Ascending aorta (tissue), 2 donors: Measurements from ENCODE around the gene DERL2. TPM values are rescaled to one million over a fixed set of nuclear protein-coding genes. Genes with fewer than 3 reads are reported as not detected.

ENCODE experiments used
- DNase-seq, 2 donors: peaks; one replicate each; pipeline ENCODE4 v3.0.0-alpha.2; 2019; ENCODE audit warnings: low spot score in 2 of 2
- H3K27ac ChIP-seq, 2 donors: fragments of 200-600 bp; sonication (generic); one replicate each; pipeline ENCODE4 v1.5.1; 2016 to 2017; ENCODE audit warnings: mild to moderate bottlenecking in 1 of 2
- H3K27me3 ChIP-seq: fragments of 200-600 bp; sonication (generic); one replicate; pipeline ENCODE4 v1.5.1; 2017
- H3K36me3 ChIP-seq, 2 donors: fragments of 200-600 bp; sonication (generic); one replicate each; pipeline ENCODE4 v1.5.1; 2016
- H3K4me1 ChIP-seq, 2 donors: fragments of 200-600 bp; sonication (generic); one replicate each; pipeline ENCODE4 v1.5.1; 2016 to 2017; ENCODE audit warnings: mild to moderate bottlenecking in 1 of 2
- H3K4me3 ChIP-seq, 2 donors: fragments of 200-600 bp; sonication (generic); one replicate each; pipeline ENCODE4 v1.5.1; 2016 to 2017; ENCODE audit warnings: mild to moderate bottlenecking in 1 of 2
- H3K9me3 ChIP-seq, 2 donors: fragments of 200-600 bp; sonication (generic); one replicate each; pipeline ENCODE4 v1.5.1; 2016
- intact Hi-C: fragments of 100-400 bp; cut with DNase I; formaldehyde crosslinking; loops from one replicate; pipeline ENCODE4 v1.15.1; 2023
- total RNA-seq: library from RNA; depleted of rRNA; stranded (reverse); fragments of >200 nt; gene quantifications from one replicate; pipeline ENCODE4 v1.1.0, GENCODE V29; 2016
- TF ChIP-seq, protein P1 (sequence below), 3 experiments: fragments of 200-600 bp in 2 of 3; fragments of 450-650 bp in 1 of 3; sonication (generic) in 2 of 3; IDR thresholded peaks; one replicate each; pipeline ENCODE4 v1.5.1; 2016 to 2019; ENCODE audit warnings: antibody characterized with exemption in 3 of 3, mild to moderate bottlenecking in 1 of 3, moderate library complexity in 1 of 3

DERL2 gene
- total RNA-seq, 1 donor from 2014 or later = 7.5 TPM

DNA sequence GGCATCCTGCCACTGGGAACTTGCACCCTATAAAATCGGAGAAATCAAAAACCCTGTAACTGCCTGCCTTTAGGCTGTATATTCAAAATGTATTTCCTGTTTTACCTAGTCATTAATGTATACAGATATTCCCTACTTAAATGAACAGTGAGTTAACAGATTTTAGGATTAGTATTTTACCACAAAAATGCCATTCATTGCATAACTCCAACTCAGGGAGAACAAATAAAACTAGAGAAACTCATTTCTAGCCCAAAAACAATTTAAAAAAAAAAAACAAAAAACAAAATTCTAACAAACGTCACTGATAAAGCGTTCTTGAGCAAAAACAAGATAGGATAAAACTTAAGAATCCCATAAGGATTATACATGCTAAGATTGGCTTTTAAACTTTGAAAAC lies 13.5 kb downstream of the DERL2 start:
- no peak overlapping the region for H3K27ac ChIP-seq
- no peaks in the 10 kb centered on the region for H3K27me3 ChIP-seq
- no peak overlapping the region for H3K4me3 ChIP-seq
- TF ChIP-seq, protein P1, sequence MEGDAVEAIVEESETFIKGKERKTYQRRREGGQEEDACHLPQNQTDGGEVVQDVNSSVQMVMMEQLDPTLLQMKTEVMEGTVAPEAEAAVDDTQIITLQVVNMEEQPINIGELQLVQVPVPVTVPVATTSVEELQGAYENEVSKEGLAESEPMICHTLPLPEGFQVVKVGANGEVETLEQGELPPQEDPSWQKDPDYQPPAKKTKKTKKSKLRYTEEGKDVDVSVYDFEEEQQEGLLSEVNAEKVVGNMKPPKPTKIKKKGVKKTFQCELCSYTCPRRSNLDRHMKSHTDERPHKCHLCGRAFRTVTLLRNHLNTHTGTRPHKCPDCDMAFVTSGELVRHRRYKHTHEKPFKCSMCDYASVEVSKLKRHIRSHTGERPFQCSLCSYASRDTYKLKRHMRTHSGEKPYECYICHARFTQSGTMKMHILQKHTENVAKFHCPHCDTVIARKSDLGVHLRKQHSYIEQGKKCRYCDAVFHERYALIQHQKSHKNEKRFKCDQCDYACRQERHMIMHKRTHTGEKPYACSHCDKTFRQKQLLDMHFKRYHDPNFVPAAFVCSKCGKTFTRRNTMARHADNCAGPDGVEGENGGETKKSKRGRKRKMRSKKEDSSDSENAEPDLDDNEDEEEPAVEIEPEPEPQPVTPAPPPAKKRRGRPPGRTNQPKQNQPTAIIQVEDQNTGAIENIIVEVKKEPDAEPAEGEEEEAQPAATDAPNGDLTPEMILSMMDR (IDR thresholded peaks at IDR 0.05) = no peak
- peaks cover 45 to 52% of the 10 kb centered on the region in 2 donors for H3K36me3 ChIP-seq
- H3K9me3 ChIP-seq = no peaks in the 10 kb centered on the region
- no peak for DNase-seq
- intact Hi-C loops = no loop called here
- peaks cover 0 to 4% of the 10 kb centered on the region in 2 donors for H3K4me1 ChIP-seq

DNA sequence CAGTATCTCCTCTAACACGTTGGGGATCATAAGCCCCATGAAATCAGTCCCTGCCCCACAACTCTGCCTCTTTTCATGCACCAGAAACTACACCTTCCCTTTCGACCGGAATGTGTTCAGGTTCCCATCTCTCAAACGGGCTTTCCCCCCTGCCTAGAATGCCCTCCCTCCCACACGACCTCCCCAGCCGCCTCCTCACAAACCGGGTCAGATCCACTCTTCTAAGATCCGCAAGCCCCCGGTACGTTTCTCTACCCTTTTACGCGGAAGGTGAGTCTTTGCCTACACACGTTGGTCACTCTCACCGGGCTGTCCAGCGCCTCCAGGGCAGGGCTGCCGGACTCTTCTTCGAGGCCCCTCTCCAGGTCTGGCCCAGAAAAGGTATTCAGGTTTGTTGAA lies 17.9 kb downstream of the DERL2 start:
- peaks cover 6 to 13% of the 10 kb centered on the region in 2 donors for H3K36me3 ChIP-seq
- intact Hi-C loops = loop anchor here (2.0 to 5.0 kb wide), 2 partner anchors 29 to 46 kb away; partner anchors contain the start of genes C1QBP and RPAIN
- H3K9me3 ChIP-seq = no peaks in the 10 kb centered on the region
- peak overlapping the region in 1 of 2 donors; percentile 71 for H3K27ac ChIP-seq
- TF ChIP-seq, protein P1 (IDR thresholded peaks at IDR 0.05) = no peak
- H3K4me1 ChIP-seq = peaks cover 2 to 9% of the 10 kb centered on the region in 2 donors
- DNase-seq = no peak
- no peaks in the 10 kb centered on the region for H3K27me3 ChIP-seq
- H3K4me3 ChIP-seq = peak overlapping the region; percentile 59 to 85

DNA sequence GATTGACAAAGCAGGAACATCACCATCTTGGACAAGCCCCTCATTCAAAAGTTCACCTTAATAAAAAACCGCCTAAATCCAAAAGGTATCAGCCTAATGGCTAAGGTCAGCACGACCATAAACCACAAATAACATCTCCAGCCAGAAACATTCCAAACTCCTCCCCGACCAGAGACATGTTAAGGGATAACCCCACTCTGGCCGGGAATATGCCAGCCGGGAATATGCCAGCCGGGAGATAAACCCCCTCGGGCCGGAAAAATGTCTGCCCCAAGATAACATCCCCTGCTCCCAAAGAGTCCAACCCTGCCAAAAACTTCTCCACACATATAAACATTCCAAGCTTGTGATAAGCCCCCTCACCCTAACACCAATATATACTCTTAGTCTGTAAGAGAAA lies 18.6 kb downstream of the DERL2 start:
- no peak for DNase-seq
- H3K4me3 ChIP-seq = peak overlapping the region; percentile 59 to 85
- peaks cover 3 to 11% of the 10 kb centered on the region in 2 donors for H3K36me3 ChIP-seq
- intact Hi-C loops = loop anchor here (5.0 kb wide), 1 partner anchor 45 kb away; the partner anchor contains the start of gene RPAIN
- H3K4me1 ChIP-seq = peaks cover 2 to 9% of the 10 kb centered on the region in 2 donors
- H3K9me3 ChIP-seq = no peaks in the 10 kb centered on the region
- no peak overlapping the region for H3K27ac ChIP-seq
- TF ChIP-seq, protein P1 (IDR thresholded peaks at IDR 0.05) = no peak
- no peaks in the 10 kb centered on the region for H3K27me3 ChIP-seq

DNA sequence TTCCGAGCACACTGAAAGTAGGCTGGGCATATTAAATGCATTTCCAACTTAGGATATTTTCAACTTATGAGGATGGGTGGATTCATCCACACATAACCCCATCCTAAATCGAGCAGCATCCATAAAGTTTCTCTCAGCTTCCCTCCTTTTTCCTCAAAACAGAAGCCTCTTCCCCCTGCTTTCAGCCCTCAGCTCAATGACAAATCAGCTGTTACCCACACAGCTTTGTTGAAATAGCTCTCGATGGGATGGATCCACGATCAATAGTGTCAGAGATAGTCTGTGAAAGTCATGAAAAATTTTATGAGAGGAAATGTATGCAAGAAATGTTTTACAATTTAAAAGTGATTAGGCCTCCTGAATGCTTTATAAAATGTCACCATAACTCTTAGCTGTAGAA lies 19.7 kb downstream of the DERL2 start:
- peaks cover 9 to 12% of the 10 kb centered on the region in 2 donors for H3K36me3 ChIP-seq
- no peaks in the 10 kb centered on the region for H3K9me3 ChIP-seq
- no peaks in the 10 kb centered on the region for H3K27me3 ChIP-seq
- DNase-seq = no peak
- intact Hi-C loops = loop anchor here (5.0 kb wide), 1 partner anchor 44 kb away; the partner anchor contains the start of gene RPAIN
- peaks cover 2 to 9% of the 10 kb centered on the region in 2 donors for H3K4me1 ChIP-seq
- H3K27ac ChIP-seq = no peak overlapping the region
- TF ChIP-seq, protein P1 (IDR thresholded peaks at IDR 0.05) = no peak
- no peak overlapping the region for H3K4me3 ChIP-seq

DNA sequence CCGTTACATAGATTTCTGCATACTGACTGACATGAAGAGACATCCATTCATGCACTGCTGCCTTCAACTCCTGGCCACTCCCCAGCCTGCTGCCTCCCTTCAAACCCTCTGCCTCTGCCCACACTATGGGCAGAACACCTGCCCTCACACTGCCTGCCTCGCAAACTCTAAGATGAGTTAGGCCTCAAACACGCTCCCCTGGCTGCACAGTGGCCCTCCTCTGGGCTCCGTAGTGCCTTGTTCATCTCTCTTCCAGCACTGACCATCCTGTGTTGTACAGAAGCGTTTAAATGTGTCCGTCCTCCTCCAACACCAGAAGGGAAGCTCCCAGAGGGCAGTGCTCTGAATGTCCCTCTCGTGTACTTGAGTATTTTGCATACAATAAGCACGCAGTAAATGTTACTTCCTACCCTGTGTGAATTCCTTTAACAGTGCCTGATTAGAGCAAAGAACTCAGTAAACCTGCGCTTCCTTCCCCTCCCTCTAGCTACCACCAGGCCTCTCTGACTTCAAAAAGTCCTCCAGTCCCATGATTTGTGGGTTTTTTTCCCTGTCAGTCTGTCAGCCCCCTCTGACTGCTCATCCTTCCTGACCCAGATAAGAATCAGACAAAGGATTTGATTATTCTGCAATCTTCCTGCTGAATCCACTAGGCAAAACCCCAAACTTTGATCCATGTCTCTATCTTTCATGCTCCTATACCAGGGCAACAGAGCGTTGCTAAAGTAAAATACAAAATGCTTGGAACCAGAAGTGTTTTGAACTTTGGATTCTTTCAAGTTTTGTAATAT lies 21.1 kb downstream of the DERL2 start:
- Histone ChIP-seq H3K27ac (no peak overlapping the region), H3K36me3 (peaks cover 15 to 20% of the 10 kb centered on the region in 2 donors), H3K9me3 (no peaks in the 10 kb centered on the region), H3K4me3 (no peak overlapping the region), H3K4me1 (peaks cover 2 to 9% of the 10 kb centered on the region in 2 donors), H3K27me3 (no peaks in the 10 kb centered on the region)
- intact Hi-C loops = loop anchor here (5.0 kb wide), 1 partner anchor 43 kb away; the partner anchor contains the start of gene RPAIN
- TF ChIP-seq, protein P1 (IDR thresholded peaks at IDR 0.05) = no peak
- DNase-seq = no peak
